Neural cell (in vitro differentiated cells): ENCODE data around the gene GPNMB.

ENCODE experiments used
- EP300 ChIP-seq: fragments of 450-650 bp; conservative IDR thresholded peaks from 2 replicates; pipeline ENCODE4 v1.6.1; 2014; ENCODE audit warnings: antibody characterized with exemption, mild to moderate bottlenecking, moderate library complexity; ENCODE audit not compliant: poor library complexity, severe bottlenecking
- EZH2 ChIP-seq: fragments of 200-600, 300-800 bp; shearing (Covaris generic), sonication (generic); IDR thresholded peaks from 2 replicates; pipeline ENCODE4 v1.6.1; 2014; ENCODE audit warnings: antibody characterized with exemption, low read length, borderline replicate concordance, mild to moderate bottlenecking; ENCODE audit not compliant: insufficient read depth, poor library complexity, severe bottlenecking
- POLR2AphosphoS5 ChIP-seq: IDR thresholded peaks from 2 replicates; pipeline ENCODE4 v1.6.1; 2012
- RAD21 ChIP-seq: fragments of 450-650 bp; conservative IDR thresholded peaks from 2 replicates; pipeline ENCODE4 v1.6.1; 2014; ENCODE audit warnings: antibody characterized with exemption, mild to moderate bottlenecking, moderate library complexity
- SMC3 ChIP-seq: fragments of 450-650 bp; conservative IDR thresholded peaks from 2 replicates; pipeline ENCODE4 v1.6.1; 2014; ENCODE audit warnings: antibody characterized with exemption, mild to moderate bottlenecking, moderate library complexity; ENCODE audit not compliant: poor library complexity
- TF ChIP-seq, protein P1 (sequence below): fragments of 450-650 bp; IDR thresholded peaks from 2 replicates; pipeline ENCODE4 v1.5.1; 2014; ENCODE audit warnings: antibody characterized with exemption, mild to moderate bottlenecking, moderate library complexity; ENCODE audit not compliant: poor library complexity, severe bottlenecking
- TF ChIP-seq, protein P2 (sequence below): IDR thresholded peaks from 2 replicates; pipeline ENCODE4 v1.6.1; 2012; ENCODE audit warnings: borderline replicate concordance

DNA sequence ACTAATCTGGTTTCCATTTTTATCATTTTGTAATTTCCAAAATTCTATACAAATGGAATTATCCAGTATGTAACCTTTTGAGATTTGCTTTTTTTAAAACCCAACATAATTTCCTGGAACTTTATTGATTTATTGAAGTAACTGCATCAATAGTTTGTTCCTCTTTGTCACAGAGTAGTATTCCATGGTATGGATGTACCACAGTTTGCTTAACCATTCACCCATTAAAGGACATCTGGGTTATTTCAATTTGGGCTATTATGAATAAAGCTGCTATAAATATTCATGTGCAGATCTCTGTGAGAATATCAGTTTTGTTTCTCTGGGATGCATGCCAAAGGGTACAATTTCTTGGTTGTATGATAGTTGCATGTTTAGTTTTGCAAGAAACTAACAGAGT, 2.9 kb downstream of the GPNMB start:
- TF ChIP-seq EP300 (no peak), RAD21 (no peak), EZH2 (no peak), POLR2AphosphoS5 (no peak), SMC3 (no peak)
- TF ChIP-seq, protein P1, sequence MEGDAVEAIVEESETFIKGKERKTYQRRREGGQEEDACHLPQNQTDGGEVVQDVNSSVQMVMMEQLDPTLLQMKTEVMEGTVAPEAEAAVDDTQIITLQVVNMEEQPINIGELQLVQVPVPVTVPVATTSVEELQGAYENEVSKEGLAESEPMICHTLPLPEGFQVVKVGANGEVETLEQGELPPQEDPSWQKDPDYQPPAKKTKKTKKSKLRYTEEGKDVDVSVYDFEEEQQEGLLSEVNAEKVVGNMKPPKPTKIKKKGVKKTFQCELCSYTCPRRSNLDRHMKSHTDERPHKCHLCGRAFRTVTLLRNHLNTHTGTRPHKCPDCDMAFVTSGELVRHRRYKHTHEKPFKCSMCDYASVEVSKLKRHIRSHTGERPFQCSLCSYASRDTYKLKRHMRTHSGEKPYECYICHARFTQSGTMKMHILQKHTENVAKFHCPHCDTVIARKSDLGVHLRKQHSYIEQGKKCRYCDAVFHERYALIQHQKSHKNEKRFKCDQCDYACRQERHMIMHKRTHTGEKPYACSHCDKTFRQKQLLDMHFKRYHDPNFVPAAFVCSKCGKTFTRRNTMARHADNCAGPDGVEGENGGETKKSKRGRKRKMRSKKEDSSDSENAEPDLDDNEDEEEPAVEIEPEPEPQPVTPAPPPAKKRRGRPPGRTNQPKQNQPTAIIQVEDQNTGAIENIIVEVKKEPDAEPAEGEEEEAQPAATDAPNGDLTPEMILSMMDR = no peak
- TF ChIP-seq, protein P2, sequence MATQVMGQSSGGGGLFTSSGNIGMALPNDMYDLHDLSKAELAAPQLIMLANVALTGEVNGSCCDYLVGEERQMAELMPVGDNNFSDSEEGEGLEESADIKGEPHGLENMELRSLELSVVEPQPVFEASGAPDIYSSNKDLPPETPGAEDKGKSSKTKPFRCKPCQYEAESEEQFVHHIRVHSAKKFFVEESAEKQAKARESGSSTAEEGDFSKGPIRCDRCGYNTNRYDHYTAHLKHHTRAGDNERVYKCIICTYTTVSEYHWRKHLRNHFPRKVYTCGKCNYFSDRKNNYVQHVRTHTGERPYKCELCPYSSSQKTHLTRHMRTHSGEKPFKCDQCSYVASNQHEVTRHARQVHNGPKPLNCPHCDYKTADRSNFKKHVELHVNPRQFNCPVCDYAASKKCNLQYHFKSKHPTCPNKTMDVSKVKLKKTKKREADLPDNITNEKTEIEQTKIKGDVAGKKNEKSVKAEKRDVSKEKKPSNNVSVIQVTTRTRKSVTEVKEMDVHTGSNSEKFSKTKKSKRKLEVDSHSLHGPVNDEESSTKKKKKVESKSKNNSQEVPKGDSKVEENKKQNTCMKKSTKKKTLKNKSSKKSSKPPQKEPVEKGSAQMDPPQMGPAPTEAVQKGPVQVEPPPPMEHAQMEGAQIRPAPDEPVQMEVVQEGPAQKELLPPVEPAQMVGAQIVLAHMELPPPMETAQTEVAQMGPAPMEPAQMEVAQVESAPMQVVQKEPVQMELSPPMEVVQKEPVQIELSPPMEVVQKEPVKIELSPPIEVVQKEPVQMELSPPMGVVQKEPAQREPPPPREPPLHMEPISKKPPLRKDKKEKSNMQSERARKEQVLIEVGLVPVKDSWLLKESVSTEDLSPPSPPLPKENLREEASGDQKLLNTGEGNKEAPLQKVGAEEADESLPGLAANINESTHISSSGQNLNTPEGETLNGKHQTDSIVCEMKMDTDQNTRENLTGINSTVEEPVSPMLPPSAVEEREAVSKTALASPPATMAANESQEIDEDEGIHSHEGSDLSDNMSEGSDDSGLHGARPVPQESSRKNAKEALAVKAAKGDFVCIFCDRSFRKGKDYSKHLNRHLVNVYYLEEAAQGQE = no peak
